Measurements from ENCODE around the gene HCFC1R1. TPM values are rescaled to one million over a fixed set of nuclear protein-coding genes. Genes with fewer than 3 reads are reported as not detected.

HCFC1R1 gene
- polyA plus RNA-seq, 6 donors from 2014 or later: 7.6 to 21.4 (median 15.4) TPM

DNA sequence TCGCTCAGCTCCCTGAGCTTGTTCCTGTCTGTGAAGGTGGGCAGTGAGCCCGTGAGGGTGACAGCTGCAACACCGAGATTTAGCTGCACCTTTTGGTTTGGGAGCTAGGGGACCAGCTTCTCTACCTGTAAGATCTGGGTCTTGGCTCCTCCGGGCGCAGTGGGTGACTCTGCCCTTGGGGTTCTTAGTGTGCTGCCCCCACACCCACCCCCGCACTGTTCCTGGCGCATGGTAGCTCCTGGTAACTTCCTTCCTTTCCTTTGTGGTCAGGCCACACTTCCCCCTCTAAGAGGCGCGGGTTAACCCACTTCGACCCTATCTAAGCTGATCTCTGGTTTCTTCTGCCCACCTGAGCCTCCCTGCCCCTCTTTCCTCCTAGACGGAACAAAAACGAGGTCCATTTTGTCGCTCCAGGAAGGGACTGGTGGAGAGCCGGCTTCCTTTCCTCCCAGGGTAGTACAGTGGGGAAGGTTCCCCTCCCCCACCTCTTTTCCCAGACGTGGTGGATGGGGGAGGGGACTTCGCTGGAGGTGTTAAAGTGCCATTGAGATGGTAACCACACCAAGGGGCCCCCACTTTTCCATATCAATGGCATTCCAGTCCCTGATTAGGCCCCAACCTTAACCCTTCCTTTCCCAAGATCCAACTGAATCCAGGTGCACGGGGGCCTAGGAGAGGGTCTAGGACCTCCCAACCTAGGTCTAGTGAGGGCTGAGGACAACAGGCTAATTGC is 15.6 kb downstream of the HCFC1R1 start:
- ATAC-seq (ENCODE audit: low read depth in 2 of 2) (no peak), DNase-seq (no peak)
- H3K36me3 Mint-ChIP-seq: no peaks in the 10 kb centered on the region
- H3K27ac Mint-ChIP-seq: peak overlapping the region in 2 of 6 donors; percentile 20 to 47
- H3K27me3 Mint-ChIP-seq: peaks cover 9 to 29% (median 11%) of the 10 kb centered on the region in 3 donors
- peaks cover 26 to 35% (median 29%) of the 10 kb centered on the region in 3 donors for H3K4me1 Mint-ChIP-seq
- H3K4me3 Mint-ChIP-seq: peak overlapping the region; percentile 45 to 86 (median 78)
- H3K9me3 Mint-ChIP-seq: no peaks in the 10 kb centered on the region

- Mint-ChIP-seq H3K4me1 (peaks cover 22 to 29% (median 28%) of the 10 kb centered on the region in 3 donors), H3K36me3 (no peaks in the 10 kb centered on the region), H3K4me3 (peak overlapping the region in 7 of 8 donors; percentile 72 to 86 (median 79)), H3K27ac (peak overlapping the region in 2 of 6 donors; percentile 20 to 47), H3K9me3 (no peaks in the 10 kb centered on the region), H3K27me3 (peaks cover 3 to 21% (median 11%) of the 10 kb centered on the region in 3 donors)
- no peak for ATAC-seq (ENCODE audit: low read depth in 2 of 2)
- no peak for DNase-seq
Observed at GRCh38 chr16:3007059-3007956, 16.4 kb downstream of the HCFC1R1 start.

DNA sequence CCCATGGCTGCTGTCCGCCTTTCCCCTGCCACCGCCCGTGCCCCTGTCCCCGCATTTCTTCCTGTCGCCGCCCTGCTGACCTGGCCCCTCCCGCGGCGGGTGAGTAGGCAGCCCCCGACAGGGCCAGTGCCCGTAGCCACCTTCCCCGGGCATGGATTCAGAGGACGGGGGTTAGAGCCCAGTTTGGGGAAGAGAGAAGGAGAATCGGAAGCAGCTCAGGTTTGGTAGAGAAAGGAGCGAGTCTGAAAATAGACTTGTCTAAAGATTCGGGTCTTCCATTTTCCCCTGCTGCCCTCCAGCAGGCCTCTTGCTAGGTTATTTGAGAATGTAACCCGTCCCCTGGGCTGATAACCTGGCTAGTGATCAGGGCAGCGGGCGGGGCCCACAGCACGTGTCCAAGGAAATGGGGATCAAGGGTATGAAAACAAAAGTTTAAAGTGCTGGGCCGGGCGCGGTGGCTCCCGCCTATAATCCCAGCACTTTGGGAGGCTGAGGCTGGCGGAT is 18.9 kb downstream of the HCFC1R1 start:
- Mint-ChIP-seq H3K4me1 (peaks cover 21 to 29% (median 25%) of the 10 kb centered on the region in 3 donors), H3K36me3 (no peaks in the 10 kb centered on the region), H3K4me3 (peak overlapping the region; percentile 46 to 87 (median 75)), H3K27me3 (peaks cover 11 to 24% (median 13%) of the 10 kb centered on the region in 3 donors), H3K9me3 (no peaks in the 10 kb centered on the region), H3K27ac (peak overlapping the region in 1 of 6 donors; percentile 29)
- DNase-seq (no peak), ATAC-seq (ENCODE audit: low read depth in 2 of 2) (no peak)

- no peaks in the 10 kb centered on the region for H3K9me3 Mint-ChIP-seq
- ATAC-seq (ENCODE audit: low read depth in 2 of 2) (peak; percentile 3 to 6), DNase-seq (no peak)
- H3K27ac Mint-ChIP-seq: peak overlapping the region in 1 of 6 donors; percentile 29
- peak overlapping the region in 1 of 8 donors; percentile 77 for H3K4me3 Mint-ChIP-seq
- H3K36me3 Mint-ChIP-seq: no peaks in the 10 kb centered on the region
- peaks cover 11 to 29% (median 15%) of the 10 kb centered on the region in 3 donors for H3K27me3 Mint-ChIP-seq
- peaks cover 21 to 29% (median 25%) of the 10 kb centered on the region in 3 donors for H3K4me1 Mint-ChIP-seq
Observed at GRCh38 chr16:3004319-3004718, 19.4 kb downstream of the HCFC1R1 start.

- peak overlapping the region; percentile 77 to 87 (median 82) for H3K4me3 Mint-ChIP-seq
- peak overlapping the region in 1 of 6 donors; percentile 69 for H3K27ac Mint-ChIP-seq
- H3K36me3 Mint-ChIP-seq: no peaks in the 10 kb centered on the region
- H3K27me3 Mint-ChIP-seq: peaks cover 11 to 34% (median 15%) of the 10 kb centered on the region in 3 donors
- ATAC-seq (ENCODE audit: low read depth in 2 of 2) (peak; percentile 97), DNase-seq (peak; percentile 96)
- H3K4me1 Mint-ChIP-seq: peaks cover 21 to 26% (median 25%) of the 10 kb centered on the region in 3 donors
- no peaks in the 10 kb centered on the region for H3K9me3 Mint-ChIP-seq
Observed at GRCh38 chr16:3003582-3004270, 20.0 kb downstream of the HCFC1R1 start.

DNA sequence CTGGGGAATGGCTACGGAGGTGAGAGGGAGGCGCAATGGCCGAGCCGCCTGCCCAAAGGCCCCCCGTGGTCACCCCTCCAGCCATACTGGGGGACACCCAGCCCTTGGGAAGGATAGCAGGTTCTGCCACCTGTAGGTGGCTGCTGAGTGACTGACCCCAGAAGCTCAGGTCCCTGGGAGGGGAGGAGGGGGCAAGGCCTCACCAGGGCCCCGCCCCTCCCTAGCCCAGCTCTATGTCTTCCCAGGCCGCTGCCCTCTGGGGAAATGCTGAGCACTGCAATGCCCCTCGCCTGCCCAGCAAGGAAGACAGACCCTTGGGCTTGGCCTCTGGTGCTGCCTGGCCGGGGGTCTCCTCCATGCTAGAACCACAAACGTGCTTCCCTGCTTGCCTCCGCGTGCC is 22.4 kb downstream of the HCFC1R1 start:
- ATAC-seq (ENCODE audit: low read depth in 2 of 2): no peak
- no peak overlapping the region for H3K4me3 Mint-ChIP-seq

DNA sequence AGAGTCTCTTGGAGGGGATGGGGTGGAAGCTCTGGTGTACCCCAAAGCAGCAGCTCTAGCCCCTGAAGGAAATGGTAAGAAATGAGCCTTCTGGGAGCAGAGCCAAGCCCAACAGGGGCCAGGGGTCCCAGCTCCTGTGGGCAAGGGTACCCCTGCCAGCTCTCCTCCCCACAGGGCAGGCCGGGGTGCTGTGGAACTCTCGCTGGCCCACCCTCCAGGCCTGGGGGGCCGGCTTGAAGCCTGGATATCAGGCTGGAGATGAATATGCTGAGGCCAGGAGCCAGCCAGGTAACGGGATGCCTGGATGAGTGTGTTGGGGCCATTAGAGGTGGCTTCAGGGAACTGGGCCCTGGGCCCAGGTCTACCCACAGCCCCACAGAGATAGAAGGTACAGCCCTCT is 23.2 kb downstream of the HCFC1R1 start:
- H3K36me3 Mint-ChIP-seq: no peaks in the 10 kb centered on the region
- H3K4me1 Mint-ChIP-seq: peaks cover 4 to 6% (median 5%) of the 10 kb centered on the region in 3 donors
- H3K4me3 Mint-ChIP-seq: peak overlapping the region in 1 of 8 donors; percentile 50
- no peaks in the 10 kb centered on the region for H3K9me3 Mint-ChIP-seq
- H3K27ac Mint-ChIP-seq: no peak overlapping the region
- ATAC-seq (ENCODE audit: low read depth in 2 of 2): no peak
- peaks cover 0 to 36% (median 15%) of the 10 kb centered on the region in 3 donors for H3K27me3 Mint-ChIP-seq
- DNase-seq: no peak

More for the DNA sequence above, 22.4 kb downstream of the HCFC1R1 start:
- no peaks in the 10 kb centered on the region for H3K36me3 Mint-ChIP-seq
- peaks cover 0 to 36% (median 15%) of the 10 kb centered on the region in 3 donors for H3K27me3 Mint-ChIP-seq
- H3K4me1 Mint-ChIP-seq: peaks cover 4 to 6% (median 5%) of the 10 kb centered on the region in 3 donors
- no peak for DNase-seq
- no peaks in the 10 kb centered on the region for H3K9me3 Mint-ChIP-seq
- no peak overlapping the region for H3K27ac Mint-ChIP-seq

GRCh38 chr16:2999929-3000328 is 23.8 kb downstream of the HCFC1R1 start:
- DNase-seq: no peak
- Mint-ChIP-seq H3K9me3 (no peaks in the 10 kb centered on the region), H3K4me3 (no peak overlapping the region), H3K36me3 (no peaks in the 10 kb centered on the region), H3K27me3 (peaks cover 0 to 33% (median 15%) of the 10 kb centered on the region in 3 donors), H3K27ac (peak overlapping the region in 1 of 6 donors; percentile 21), H3K4me1 (peaks cover 3 to 5% (median 3%) of the 10 kb centered on the region in 3 donors)
- ATAC-seq (ENCODE audit: low read depth in 2 of 2): no peak

DNA sequence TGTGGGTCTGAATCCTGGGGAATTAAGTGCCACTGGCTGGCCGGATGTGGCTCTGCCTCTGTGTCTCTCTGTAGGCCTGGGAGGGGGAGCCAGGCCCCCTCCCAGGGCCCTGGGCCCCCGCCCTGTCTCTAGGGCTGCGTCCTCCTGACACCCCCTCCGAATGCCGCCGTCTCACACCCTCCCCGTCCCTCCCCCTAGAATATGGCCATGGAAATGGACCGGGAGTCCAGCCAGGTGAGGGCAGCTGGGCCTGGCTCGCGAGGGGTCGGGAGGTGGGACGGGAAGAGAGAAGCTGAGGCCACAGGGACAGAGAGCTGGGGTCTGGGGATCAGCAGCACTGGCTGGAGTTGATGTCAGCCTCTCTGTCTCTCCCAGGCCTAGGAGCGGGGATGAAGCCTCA is 27.4 kb downstream of the HCFC1R1 start:
- H3K4me1 Mint-ChIP-seq: no peaks in the 10 kb centered on the region
- H3K36me3 Mint-ChIP-seq: no peaks in the 10 kb centered on the region
- DNase-seq (no peak), ATAC-seq (ENCODE audit: low read depth in 2 of 2) (no peak)
- no peaks in the 10 kb centered on the region for H3K9me3 Mint-ChIP-seq
- peaks cover 0 to 38% (median 22%) of the 10 kb centered on the region in 3 donors for H3K27me3 Mint-ChIP-seq
- no peak overlapping the region for H3K27ac Mint-ChIP-seq
- H3K4me3 Mint-ChIP-seq: no peak overlapping the region

- Mint-ChIP-seq H3K4me1 (no peaks in the 10 kb centered on the region), H3K36me3 (no peaks in the 10 kb centered on the region), H3K9me3 (no peaks in the 10 kb centered on the region), H3K4me3 (no peak overlapping the region), H3K27me3 (peaks cover 0 to 38% (median 33%) of the 10 kb centered on the region in 3 donors), H3K27ac (no peak overlapping the region)
- DNase-seq (no peak), ATAC-seq (ENCODE audit: low read depth in 2 of 2) (no peak)
Observed at GRCh38 chr16:2992383-2993081, 31.2 kb downstream of the HCFC1R1 start.

- Mint-ChIP-seq H3K36me3 (no peaks in the 10 kb centered on the region), H3K27me3 (peaks cover 0 to 42% (median 33%) of the 10 kb centered on the region in 3 donors), H3K4me3 (no peak overlapping the region), H3K9me3 (no peaks in the 10 kb centered on the region), H3K4me1 (no peaks in the 10 kb centered on the region), H3K27ac (no peak overlapping the region)
- ATAC-seq (ENCODE audit: low read depth in 2 of 2) (no peak), DNase-seq (no peak)
Observed at GRCh38 chr16:2991566-2992261, 32.0 kb downstream of the HCFC1R1 start.

GRCh38 chr16:2990891-2991290 is 32.9 kb downstream of the HCFC1R1 start:
- no peaks in the 10 kb centered on the region for H3K36me3 Mint-ChIP-seq
- no peaks in the 10 kb centered on the region for H3K9me3 Mint-ChIP-seq
- DNase-seq (no peak), ATAC-seq (ENCODE audit: low read depth in 2 of 2) (no peak)
- H3K4me1 Mint-ChIP-seq: no peaks in the 10 kb centered on the region
- no peak overlapping the region for H3K4me3 Mint-ChIP-seq
- H3K27me3 Mint-ChIP-seq: peaks cover 0 to 46% (median 33%) of the 10 kb centered on the region in 3 donors
- no peak overlapping the region for H3K27ac Mint-ChIP-seq
